ENCODE measurements around the gene HHLA2. TPM values are rescaled to one million over a fixed set of nuclear protein-coding genes. Genes with fewer than 3 reads are reported as not detected.
"Not testable (repeated sequence)": the region's sequence is repeated elsewhere in the genome, so short reads cannot be mapped to it uniquely, and the experiment has no call there.

The HHLA2 gene
- total and polyA plus RNA-seq, 9 donors: 0.12 to 1.1 (median 0.24) TPM; not detected in 5

DNA sequence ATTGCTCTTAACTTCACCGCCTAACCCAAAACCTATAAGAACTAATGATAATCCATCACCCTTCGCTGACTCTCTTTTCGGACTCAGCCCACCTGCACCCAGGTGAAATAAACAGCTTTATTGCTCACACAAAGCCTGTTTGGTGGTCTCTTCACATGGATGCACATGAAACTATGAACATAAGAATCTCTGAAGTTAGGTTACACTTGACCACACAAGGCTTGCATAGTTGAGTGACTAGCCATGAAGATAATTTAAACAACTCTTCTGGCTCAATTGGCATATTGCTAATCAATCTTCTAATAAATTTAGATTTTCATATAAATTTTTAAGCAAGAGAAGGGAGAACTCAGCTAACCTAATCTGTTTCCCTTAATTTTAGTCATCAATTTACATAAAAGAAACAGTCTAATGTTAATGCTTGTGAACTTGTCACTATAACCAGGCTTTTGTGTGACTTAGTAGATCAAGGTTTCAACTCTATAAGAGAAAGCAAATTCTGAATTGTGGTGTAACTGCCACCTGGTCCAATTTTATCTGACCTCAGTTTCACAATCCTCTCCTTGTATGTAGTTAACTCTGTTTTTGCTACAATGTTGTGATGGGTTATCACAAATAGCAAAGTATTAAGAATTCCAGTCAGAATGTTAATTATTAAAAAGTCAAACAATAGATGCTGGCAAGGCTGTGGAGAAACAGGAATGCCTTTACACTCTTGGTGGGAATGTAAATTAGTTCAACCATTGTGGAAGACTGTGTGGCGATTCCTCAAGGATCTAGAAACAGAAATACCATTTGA is 82.0 kb downstream of the HHLA2 start:
- intact Hi-C loops (cut with DNase I): no loop called here
- no peak for DNase-seq
- Histone ChIP-seq H3K4me3 (no peak overlapping the region), H3K27ac (no peak overlapping the region), H3K36me3 (no peaks in the 10 kb centered on the region), H3K27me3 (no peaks in the 10 kb centered on the region), H3K9me3 (no peaks in the 10 kb centered on the region), H3K4me1 (ENCODE audit: insufficient read depth) (no peaks in the 10 kb centered on the region)
- WGBS, 3 donors: 94 to 96% (median 96%) methylated on average over 4 of the region's 4 CpGs
- no peak for TF ChIP-seq EP300 (IDR thresholded peaks at IDR 0.05)

- H3K36me3 ChIP-seq; H3K27ac ChIP-seq; intact Hi-C loops (cut with DNase I); DNase-seq; H3K9me3 ChIP-seq; H3K27me3 ChIP-seq; H3K4me1 ChIP-seq (ENCODE audit: insufficient read depth); H3K4me3 ChIP-seq: not testable (repeated sequence)
- WGBS, 3 donors: 81 to 88% (median 85%) methylated on average over 2 of the region's 2 CpGs
Observed at GRCh38 chr3:108378952-108379342, 82.6 kb downstream of the HHLA2 start.

- H3K9me3 ChIP-seq: no peaks in the 10 kb centered on the region
- TF ChIP-seq POLR2A (IDR thresholded peaks at IDR 0.05): no peak
- no peak for TF ChIP-seq CTCF (IDR thresholded peaks at IDR 0.05)
- no peak for TF ChIP-seq EP300 (IDR thresholded peaks at IDR 0.05)
- WGBS, 3 donors: 85 to 95% (median 95%) methylated on average over 7 of the region's 7 CpGs
- DNase-seq: no peak
- no peaks in the 10 kb centered on the region for H3K36me3 ChIP-seq
- no peaks in the 10 kb centered on the region for H3K4me1 ChIP-seq (ENCODE audit: insufficient read depth)
- H3K4me3 ChIP-seq: no peak overlapping the region
- H3K27me3 ChIP-seq: no peaks in the 10 kb centered on the region
- H3K27ac ChIP-seq: no peak overlapping the region
- intact Hi-C loops (cut with DNase I): no loop called here
Observed at GRCh38 chr3:108380128-108380795, 83.9 kb downstream of the HHLA2 start.

DNA sequence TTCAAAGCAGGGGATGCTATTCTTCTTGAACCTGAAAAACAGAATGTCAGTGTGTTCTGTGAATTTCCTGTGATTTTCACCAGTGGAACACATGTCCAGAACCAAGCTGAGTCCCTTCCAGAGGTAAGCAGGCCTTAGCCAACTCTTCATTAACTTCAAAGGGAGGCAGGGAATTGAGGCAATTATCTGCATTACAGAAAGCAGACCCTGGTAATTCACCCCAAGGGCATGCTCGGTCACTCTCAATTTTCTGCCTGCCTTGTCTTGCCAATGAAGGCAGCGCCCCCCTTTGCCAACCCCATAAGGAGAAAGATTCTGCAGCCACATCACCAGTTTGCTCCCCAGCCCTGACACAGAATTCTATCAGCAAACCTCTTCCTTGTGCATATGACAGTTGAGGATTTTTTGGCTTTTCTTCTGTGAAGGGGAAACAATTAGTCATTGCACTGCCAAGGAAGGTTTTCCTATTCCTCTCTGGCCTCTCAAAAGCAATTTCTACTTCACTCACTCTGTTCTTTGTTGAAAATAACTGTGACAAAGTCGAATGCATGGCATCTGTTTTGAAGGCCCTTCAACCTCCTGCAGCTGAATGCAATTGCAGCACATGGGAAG is 85.3 kb downstream of the HHLA2 start:
- H3K36me3 ChIP-seq: no peaks in the 10 kb centered on the region
- TF ChIP-seq POLR2A (IDR thresholded peaks at IDR 0.05) (no peak), EP300 (IDR thresholded peaks at IDR 0.05) (no peak), CTCF (IDR thresholded peaks at IDR 0.05) (no peak)
- no peaks in the 10 kb centered on the region for H3K9me3 ChIP-seq
- no peak overlapping the region for H3K27ac ChIP-seq
- H3K4me3 ChIP-seq: no peak overlapping the region
- 61 to 69% (median 66%) methylated on average over 3 of the region's 3 CpGs for WGBS, 3 donors
- intact Hi-C loops (cut with DNase I): no loop called here
- H3K27me3 ChIP-seq: no peaks in the 10 kb centered on the region
- DNase-seq: no peak
- H3K4me1 ChIP-seq (ENCODE audit: insufficient read depth): no peaks in the 10 kb centered on the region

GRCh38 chr3:108383306-108383705 is 87.0 kb downstream of the HHLA2 start:
- Histone ChIP-seq H3K9me3 (no peaks in the 10 kb centered on the region), H3K27me3 (no peaks in the 10 kb centered on the region), H3K27ac (no peak overlapping the region), H3K36me3 (no peaks in the 10 kb centered on the region), H3K4me3 (no peak overlapping the region), H3K4me1 (ENCODE audit: insufficient read depth) (no peaks in the 10 kb centered on the region)
- DNase-seq: no peak
- intact Hi-C loops (cut with DNase I): no loop called here
- TF ChIP-seq EP300 (IDR thresholded peaks at IDR 0.05) (no peak), CTCF (IDR thresholded peaks at IDR 0.05) (no peak), POLR2A (IDR thresholded peaks at IDR 0.05) (no peak)
